AG09319 (cell line): Measurements from ENCODE around the gene SLC66A2.

Experiments
- DNase-seq: peaks from one replicate; pipeline ENCODE4 v3.0.0-alpha.2; 2010; ENCODE audit warnings: low read depth; ENCODE audit errors: extremely low read depth
- CTCF ChIP-seq: IDR thresholded peaks from 2 replicates; pipeline ENCODE4 v1.5.1; 2011; ENCODE audit warnings: low read depth, mild to moderate bottlenecking, inconsistent platforms, low read length, moderate library complexity

Gene SLC66A2

DNA sequence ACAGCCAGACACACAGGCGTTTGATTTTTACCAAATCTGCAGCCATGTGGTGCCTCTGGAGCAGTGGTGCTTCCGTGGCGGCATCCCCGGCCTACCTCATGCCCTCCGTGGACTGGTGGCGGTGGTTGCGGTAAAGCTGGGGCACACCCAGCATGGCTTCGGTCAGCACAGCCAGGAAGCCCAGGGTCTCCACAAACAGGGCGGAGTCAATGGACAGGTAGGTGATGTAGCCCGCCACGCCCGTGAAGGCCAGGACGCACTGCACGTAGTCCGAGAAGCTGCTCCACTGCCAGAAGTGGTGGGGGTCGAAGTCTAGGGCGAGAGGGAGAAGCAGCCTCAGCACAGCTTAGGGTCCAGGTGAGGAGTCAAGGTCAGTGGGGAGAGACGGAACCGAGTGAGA is 32.4 kb downstream of the SLC66A2 start:
- no peak for DNase-seq
- no peak for TF ChIP-seq CTCF

- DNase-seq = no peak
- TF ChIP-seq CTCF = no peak
Observed at GRCh38 chr18:79918615-79919011, 32.8 kb downstream of the SLC66A2 start.

DNA sequence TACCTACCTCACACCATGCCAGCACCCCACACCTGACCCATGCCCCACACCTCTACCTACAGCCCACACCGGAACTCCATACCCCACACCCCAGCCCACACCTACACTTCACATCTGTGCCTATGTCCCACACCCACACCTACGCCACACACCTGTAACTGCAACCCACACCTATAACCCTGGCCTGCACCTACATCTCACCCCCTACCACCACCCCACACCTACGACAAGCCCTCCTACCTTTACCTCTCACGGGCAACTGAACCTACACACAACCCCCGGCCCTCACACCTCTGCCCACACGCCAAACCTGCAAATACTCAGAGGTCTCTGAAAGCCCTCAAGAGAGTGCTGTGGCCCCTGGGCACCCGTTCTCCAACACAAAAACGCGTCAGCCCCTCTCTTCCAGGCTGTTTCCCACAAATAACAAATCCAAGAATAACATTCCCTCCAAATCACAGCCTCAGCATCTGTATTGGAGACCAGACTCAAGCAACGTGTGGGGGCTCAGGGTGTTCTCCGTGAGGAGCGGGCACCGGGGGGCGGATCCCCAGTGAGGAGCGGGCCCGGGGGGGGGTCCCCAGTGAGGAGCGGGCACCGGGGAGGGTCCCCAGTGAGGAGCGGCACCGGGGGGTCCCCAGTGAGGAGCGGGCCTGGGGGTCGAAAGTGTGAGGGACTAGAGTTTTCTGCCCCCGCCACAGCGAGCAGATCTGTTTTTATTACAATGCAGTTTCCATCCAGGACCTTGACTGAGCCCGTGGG is 33.4 kb downstream of the SLC66A2 start:
- TF ChIP-seq CTCF = no peak
- DNase-seq = no peak

DNA sequence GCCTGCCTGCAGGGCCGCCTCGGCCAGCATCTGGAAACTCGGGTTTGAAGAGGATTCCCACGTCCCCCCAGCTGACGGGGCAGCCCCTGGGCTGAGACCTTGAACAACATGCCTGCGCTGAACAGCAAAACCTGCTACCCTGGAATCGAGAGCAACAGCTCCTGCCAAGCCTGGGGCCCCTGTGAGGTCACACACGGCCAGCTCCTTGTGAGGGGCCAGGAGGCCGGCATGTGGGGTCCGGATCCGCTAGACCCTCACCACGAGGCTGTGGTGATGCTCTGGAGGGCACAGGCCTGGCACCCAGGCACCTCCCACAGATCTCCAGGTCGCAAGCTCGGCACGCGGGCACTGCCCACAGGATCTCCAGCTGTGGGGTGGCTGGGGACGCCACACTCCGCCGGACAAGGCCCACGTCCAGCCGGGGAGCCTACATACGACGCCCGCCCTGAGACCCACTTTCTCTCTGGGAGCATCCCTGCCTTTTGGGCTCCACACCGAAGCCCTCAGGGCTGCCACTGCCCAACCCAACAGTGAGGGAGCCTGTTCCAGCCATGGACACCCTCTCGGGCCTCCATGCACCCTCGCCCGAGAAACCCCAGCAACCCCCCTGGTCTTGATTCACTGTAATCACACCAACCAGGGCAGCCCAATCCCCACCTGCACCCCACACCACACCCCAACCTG is 34.1 kb downstream of the SLC66A2 start:
- no peak for TF ChIP-seq CTCF
- DNase-seq = no peak

- DNase-seq = no peak
- no peak for TF ChIP-seq CTCF
Observed at GRCh38 chr18:79916546-79917168, 34.8 kb downstream of the SLC66A2 start.

DNA sequence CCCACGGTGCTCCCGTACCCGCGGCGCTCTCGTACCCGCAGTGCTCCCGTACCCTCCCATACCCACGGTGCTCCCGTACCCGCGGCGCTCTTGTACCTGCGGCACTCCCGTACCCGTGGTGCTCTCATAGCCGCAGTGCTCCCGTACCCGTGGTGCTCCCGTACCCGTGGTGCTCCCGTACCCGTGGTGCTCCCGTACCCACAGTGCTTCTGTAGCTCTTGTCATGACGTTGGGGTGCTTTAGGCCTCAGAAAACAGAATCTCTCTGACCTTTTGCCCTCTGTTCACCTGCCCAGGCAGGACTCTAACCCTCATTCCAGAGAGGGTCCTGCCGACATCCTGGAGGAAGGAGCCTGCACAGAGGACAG is 35.3 kb downstream of the SLC66A2 start:
- TF ChIP-seq CTCF = no peak
- DNase-seq = no peak
